ENCODE measurements around the gene TBC1D2. TPM values are rescaled to one million over a fixed set of nuclear protein-coding genes. Genes with fewer than 3 reads are reported as not detected.

TBC1D2 gene
- total RNA-seq, 4 donors from 2014 or later: 42.4 to 57.4 (median 49.0) TPM

DNA sequence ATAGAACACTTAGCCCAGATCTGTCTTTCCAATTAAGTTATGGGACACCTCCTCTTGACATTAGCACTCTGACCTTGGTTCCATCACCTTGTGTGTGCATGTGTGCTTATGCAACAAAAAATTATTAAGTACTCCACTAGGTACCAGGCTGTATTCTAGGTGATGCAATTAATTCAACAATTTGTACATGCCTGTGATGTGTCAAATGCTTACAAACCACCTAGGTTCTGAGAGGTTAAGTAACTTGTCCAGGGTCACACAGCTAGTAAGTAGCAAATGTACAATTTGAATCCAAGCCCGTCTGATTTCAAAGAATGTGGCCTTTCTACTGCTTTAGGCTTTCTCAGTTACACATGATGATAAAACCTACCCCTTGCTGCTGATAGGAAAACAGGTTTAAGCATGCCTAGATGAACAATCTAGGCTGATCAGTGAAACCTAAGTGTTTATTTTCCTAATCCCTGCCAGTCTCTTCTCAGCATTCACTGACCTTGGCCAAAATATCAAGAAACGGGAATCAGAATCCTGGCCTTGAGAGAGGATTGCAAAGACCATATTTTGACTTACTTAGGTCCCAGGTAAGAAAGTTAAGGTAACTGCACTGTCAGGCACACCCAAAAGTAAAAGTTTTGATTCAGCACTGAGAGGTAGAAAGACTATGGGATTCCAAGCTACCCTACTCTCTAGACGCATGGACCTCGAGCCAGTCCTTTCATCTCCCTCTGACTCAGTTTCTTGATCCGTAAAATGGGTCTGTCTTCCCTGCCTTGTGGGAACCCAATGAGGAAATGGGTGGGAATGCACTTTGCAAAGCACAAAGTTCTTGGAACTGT is 1.0 kb downstream of the TBC1D2 start:
- Histone ChIP-seq H3K27ac (peak overlapping the region; percentile 95), H3K9me3 (no peaks in the 10 kb centered on the region), H3K36me3 (peaks cover 6% of the 10 kb centered on the region), H3K4me1 (peaks cover 66% of the 10 kb centered on the region), H3K4me3 (peak overlapping the region; percentile 84), H3K27me3 (no peaks in the 10 kb centered on the region)
- TF ChIP-seq EP300 (IDR thresholded peaks at IDR 0.05) (no peak), POLR2AphosphoS5 (IDR thresholded peaks at IDR 0.05) (no peak), CTCF (IDR thresholded peaks at IDR 0.05) (no peak), POLR2A (IDR thresholded peaks at IDR 0.05) (no peak)
- 24% methylated on average over 5 of the region's 5 CpGs for WGBS
- DNase-seq (ENCODE audit: low spot score in 2 of 2): no peak

- DNase-seq (ENCODE audit: low spot score in 2 of 2): no peak
- WGBS: 51% methylated on average over 3 of the region's 3 CpGs
- TF ChIP-seq POLR2AphosphoS5 (IDR thresholded peaks at IDR 0.05): no peak
- Histone ChIP-seq H3K27me3 (no peaks in the 10 kb centered on the region), H3K27ac (no peak overlapping the region), H3K9me3 (no peaks in the 10 kb centered on the region), H3K4me3 (peak overlapping the region; percentile 84), H3K4me1 (peaks cover 75% of the 10 kb centered on the region), H3K36me3 (peaks cover 6% of the 10 kb centered on the region)
Measured at GRCh38 chr9:98253565-98253964, 1.9 kb downstream of the TBC1D2 start.

- Histone ChIP-seq H3K4me1 (peaks cover 75% of the 10 kb centered on the region), H3K27ac (no peak overlapping the region), H3K36me3 (peaks cover 6% of the 10 kb centered on the region), H3K9me3 (no peaks in the 10 kb centered on the region), H3K4me3 (no peak overlapping the region), H3K27me3 (no peaks in the 10 kb centered on the region)
- no peak for TF ChIP-seq EP300 (IDR thresholded peaks at IDR 0.05)
- TF ChIP-seq POLR2AphosphoS5 (IDR thresholded peaks at IDR 0.05): no peak
- TF ChIP-seq POLR2A (IDR thresholded peaks at IDR 0.05): no peak
- no peak for TF ChIP-seq CTCF (IDR thresholded peaks at IDR 0.05)
- WGBS: 61% methylated on average over 9 of the region's 9 CpGs
- no peak for DNase-seq (ENCODE audit: low spot score in 2 of 2)
Measured at GRCh38 chr9:98251551-98251950, 3.9 kb downstream of the TBC1D2 start.

DNA sequence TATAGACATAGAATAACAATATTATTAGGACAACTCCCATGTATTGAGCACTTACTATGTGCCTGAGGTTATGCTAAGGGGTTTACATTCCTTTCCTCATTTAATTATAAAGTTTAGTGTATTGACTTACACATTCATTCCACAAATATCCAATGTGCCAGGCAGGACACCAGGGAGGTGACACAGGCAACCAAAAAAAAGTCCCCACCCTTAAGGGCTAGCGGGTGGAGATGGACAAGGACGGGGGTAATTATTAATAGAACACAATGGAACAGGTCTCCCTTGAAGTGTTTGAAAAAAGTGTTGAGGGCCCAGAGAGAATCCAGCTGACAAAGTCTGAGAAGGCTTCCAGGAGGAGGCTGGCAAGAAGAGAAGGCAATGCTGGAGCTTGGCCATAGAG is 5.7 kb downstream of the TBC1D2 start:
- Histone ChIP-seq H3K9me3 (no peaks in the 10 kb centered on the region), H3K27me3 (no peaks in the 10 kb centered on the region), H3K4me1 (peaks cover 69% of the 10 kb centered on the region), H3K27ac (peak overlapping the region; percentile 35), H3K4me3 (no peak overlapping the region), H3K36me3 (peaks cover 6% of the 10 kb centered on the region)
- no peak for DNase-seq (ENCODE audit: low spot score in 2 of 2)
- WGBS: 72% methylated on average over 2 of the region's 2 CpGs
- TF ChIP-seq POLR2A (IDR thresholded peaks at IDR 0.05) (no peak), CTCF (IDR thresholded peaks at IDR 0.05) (no peak), EP300 (IDR thresholded peaks at IDR 0.05) (no peak), POLR2AphosphoS5 (IDR thresholded peaks at IDR 0.05) (no peak)

- TF ChIP-seq POLR2A (IDR thresholded peaks at IDR 0.05) (no peak), POLR2AphosphoS5 (IDR thresholded peaks at IDR 0.05) (peak in 1 of 3 donors; percentile 53)
- Histone ChIP-seq H3K27ac (peak overlapping the region; percentile 83), H3K9me3 (no peaks in the 10 kb centered on the region), H3K4me3 (no peak overlapping the region), H3K4me1 (peaks cover 63% of the 10 kb centered on the region), H3K36me3 (peaks cover 6% of the 10 kb centered on the region), H3K27me3 (no peaks in the 10 kb centered on the region)
- 48% methylated on average over 16 of the region's 16 CpGs for WGBS
- DNase-seq (ENCODE audit: low spot score in 2 of 2): peak in 1 of 2 donors; percentile 83
Measured at GRCh38 chr9:98248737-98249474, 6.5 kb downstream of the TBC1D2 start.
